Stimulated activated naive CD8-positive, alpha-beta T cell treated with anti-CD3 and anti-CD28 coated beads, Interleukin-15, Interleukin-2, amounts not matched to agents 100 U/mL and 50 U/mL, for 24 hours (primary cell): ENCODE measurements around the gene BRAF.
"Not testable (repeated sequence)": the region's sequence is repeated elsewhere in the genome, so short reads cannot be mapped to it uniquely, and the experiment has no call there.

Experiments
- ATAC-seq: fragments of 150-1000 bp; cut with Tn5 transposase; one replicate; pipeline ENCODE4 v1.10.0; 2021
- DNase-seq: peaks from one replicate; pipeline ENCODE4 v3.0.0; 2021

The BRAF gene

GRCh38 chr7:140924821-140925421 lies at the start of gene BRAF:
Gene BRAF (minus strand): TSS chr7:140924929. CDS start chr7:140924703, 226 bp downstream.
- peak; percentile 73 for ATAC-seq
- DNase-seq: peak; percentile 96

GRCh38 chr7:140972876-140973829 lies 48.4 kb upstream of the BRAF start:
- DNase-seq (no peak), ATAC-seq (peak; percentile 28)

- no peak for ATAC-seq
- no peak for DNase-seq
Measured at GRCh38 chr7:140972344-140972743, 47.6 kb upstream of the BRAF start.

GRCh38 chr7:140967438-140967837 lies 42.7 kb upstream of the BRAF start:
- ATAC-seq (no peak), DNase-seq (no peak)

GRCh38 chr7:140966561-140967233 lies 42.0 kb upstream of the BRAF start:
- ATAC-seq: no peak
- no peak for DNase-seq

- ATAC-seq: no peak
- DNase-seq: no peak
Measured at GRCh38 chr7:140961117-140961516, 36.4 kb upstream of the BRAF start.

- ATAC-seq, DNase-seq: not testable (repeated sequence)
Measured at GRCh38 chr7:140956997-140957396, 32.3 kb upstream of the BRAF start.

GRCh38 chr7:140945940-140946339 lies 21.2 kb upstream of the BRAF start:
- no peak for ATAC-seq
- no peak for DNase-seq

GRCh38 chr7:140942242-140942641 lies 17.5 kb upstream of the BRAF start:
- DNase-seq, ATAC-seq: not testable (repeated sequence)

GRCh38 chr7:140940898-140941297 lies 16.2 kb upstream of the BRAF start:
- no peak for DNase-seq
- no peak for ATAC-seq

- ATAC-seq: peak; percentile 37
- DNase-seq: no peak
Measured at GRCh38 chr7:140937702-140938264, 13.1 kb upstream of the BRAF start.

GRCh38 chr7:140928491-140929309 lies 4.0 kb upstream of the BRAF start:
- no peak for DNase-seq
- ATAC-seq: no peak

- not testable (repeated sequence) for DNase-seq, ATAC-seq
Measured at GRCh38 chr7:140927945-140928344, 3.2 kb upstream of the BRAF start.

GRCh38 chr7:140927351-140927750 lies 2.6 kb upstream of the BRAF start:
- no peak for ATAC-seq
- DNase-seq: no peak

GRCh38 chr7:140926021-140926817 lies 1.5 kb upstream of the BRAF start:
- ATAC-seq (no peak), DNase-seq (no peak)

- ATAC-seq (peak; percentile 67), DNase-seq (peak; percentile 76)
Measured at GRCh38 chr7:140924019-140924820, 509 bp downstream of the BRAF start.

- ATAC-seq: peak; percentile 12
- DNase-seq: peak; percentile 22
Measured at GRCh38 chr7:140923358-140924006, 1.2 kb downstream of the BRAF start.

GRCh38 chr7:140922741-140923345 lies 1.9 kb downstream of the BRAF start:
- no peak for DNase-seq
- ATAC-seq: no peak

- no peak for ATAC-seq
- no peak for DNase-seq
Measured at GRCh38 chr7:140920745-140921144, 4.0 kb downstream of the BRAF start.
